HCT116 (cell line): ENCODE results near the gene CARD8. TPM values are rescaled to one million over a fixed set of nuclear protein-coding genes. Genes with fewer than 3 reads are reported as not detected.

Experiments used
- ATAC-seq: fragments of 200-7000 bp; cut with Tn5 transposase; 2 replicates; pipeline ENCODE4 v1.9.1; 2020; ENCODE audit warnings: mild to moderate bottlenecking, moderate library complexity
- BruUV-seq: library from RNA; stranded (reverse); fragments of 400-500 nt; replicated peaks from 2 replicates; lab custom pipeline; 2021; lab: Mats Ljungman, UMichigan
- CTCF ChIA-PET: fragments of 300-600 bp; sonication (Branson Sonifier 250); formaldehyde crosslinking; loops from one replicate; lab custom pipeline; 2021; ENCODE audit warnings: antibody characterized with exemption; lab: Charles Lee
- POLR2A ChIA-PET: fragments of 300-600, 350-600 bp; sonication (Branson Sonifier 250); formaldehyde crosslinking; loops from one replicate; lab custom pipeline; 2021; ENCODE audit warnings: antibody characterized with exemption; lab: Charles Lee
- RAD21 ChIA-PET, 2 experiments: fragments of 300-600 bp; sonication (Branson Sonifier 250); formaldehyde crosslinking; loops; one replicate each; lab custom pipeline; 2023; ENCODE audit warnings: low total read pairs in 2 of 2; ENCODE audit not compliant: uncharacterized antibody in 2 of 2, unreplicated experiment in 2 of 2, low non-redundant PET in 1 of 2; lab: Charles Lee
- DNase-seq: peaks from one replicate; pipeline ENCODE4 v3.0.0-alpha.2; 2010; ENCODE audit warnings: low read depth, low spot score
- H2AFZ ChIP-seq: fragments of 200-600 bp; shearing (Covaris generic), sonication (generic); 2 replicates; pipeline ENCODE4 v1.6.1; 2017; ENCODE audit warnings: low read depth, mixed run types, mixed read lengths, antibody characterized with exemption, low read length; ENCODE audit not compliant: poor library complexity, severe bottlenecking
- H3K27ac ChIP-seq: 2 replicates; pipeline ENCODE4 v1.5.1; 2012; ENCODE audit warnings: low read depth, low read length
- H3K27me3 ChIP-seq: fragments of 200-600 bp; sonication (generic); 2 replicates; pipeline ENCODE4 v1.6.1; 2016; ENCODE audit warnings: mixed run types, low read length, mixed read lengths; ENCODE audit not compliant: insufficient read depth
- H3K36me3 ChIP-seq, 2 experiments: fragments of 200-500 bp in 1 of 2; fragments of 200-600 bp in 1 of 2; sonication (Bioruptor generic) in 1 of 2; sonication (generic) in 1 of 2; 2 replicates each; pipeline versions ENCODE4 v1.5.1 to v1.6.1; 2014 to 2016; ENCODE audit warnings: low read length in 2 of 2, inconsistent platforms in 1 of 2, mixed read lengths in 1 of 2, mixed run types in 1 of 2; ENCODE audit not compliant: insufficient read depth in 2 of 2, control insufficient read depth in 1 of 2
- H3K4me1 ChIP-seq, 2 experiments: fragments of 200-600 bp in 1 of 2; sonication (generic) in 1 of 2; 2 replicates each; pipeline versions ENCODE4 v1.5.1 to v1.6.1; 2012 to 2017; ENCODE audit warnings: low read length in 2 of 2, inconsistent platforms in 1 of 2, mild to moderate bottlenecking in 1 of 2, mixed read lengths in 1 of 2, mixed run types in 1 of 2, moderate library complexity in 1 of 2; ENCODE audit not compliant: insufficient read depth in 2 of 2, control insufficient read depth in 1 of 2
- H3K4me2 ChIP-seq: fragments of 200-600 bp; sonication (generic); 2 replicates; pipeline ENCODE4 v1.6.1; 2017; ENCODE audit warnings: mixed run types, low read length, mixed read lengths
- H3K4me3 ChIP-seq, 2 experiments: fragments of 200-600 bp in 1 of 2; sonication (generic) in 1 of 2; replicated peaks in 1 of 2; 2 replicates each; pipeline ENCODE4 v1.5.1; 2011 to 2016; ENCODE audit warnings: low read length in 2 of 2, control low read depth in 1 of 2, low read depth in 1 of 2, mild to moderate bottlenecking in 1 of 2, mixed read lengths in 1 of 2, mixed run types in 1 of 2
- H3K79me2 ChIP-seq: fragments of 200-600 bp; sonication (generic); 2 replicates; pipeline ENCODE4 v1.6.1; 2017; ENCODE audit warnings: mild to moderate bottlenecking, mixed run types, low read length, moderate library complexity, mixed read lengths; ENCODE audit not compliant: insufficient read depth
- H3K9ac ChIP-seq: fragments of 200-600 bp; sonication (generic); 2 replicates; pipeline ENCODE4 v1.6.1; 2016; ENCODE audit warnings: low read length, mixed read lengths
- H3K9me2 ChIP-seq: fragments of 200-600 bp; sonication (generic), shearing (Covaris generic); 2 replicates; pipeline ENCODE4 v1.6.1; 2017; ENCODE audit warnings: mixed run types, mild to moderate bottlenecking, moderate library complexity; ENCODE audit not compliant: insufficient read depth
- H3K9me3 ChIP-seq, 2 experiments: fragments of 200-500 bp in 1 of 2; fragments of 200-600 bp in 1 of 2; sonication (Bioruptor generic) in 1 of 2; sonication (generic) in 1 of 2; 2 replicates each; pipeline ENCODE4 v1.6.1; 2014 to 2017; ENCODE audit warnings: low read length in 2 of 2, mixed read lengths in 2 of 2, inconsistent platforms in 1 of 2, low read depth in 1 of 2, mild to moderate bottlenecking in 1 of 2, mixed run types in 1 of 2, moderate library complexity in 1 of 2; ENCODE audit not compliant: control insufficient read depth in 1 of 2, insufficient read depth in 1 of 2
- H4K20me1 ChIP-seq: fragments of 200-600 bp; sonication (generic), shearing (Covaris generic); 2 replicates; pipeline ENCODE4 v1.6.1; 2017; ENCODE audit warnings: mixed run types, mild to moderate bottlenecking, moderate library complexity; ENCODE audit not compliant: insufficient read depth
- ATF3 ChIP-seq: IDR thresholded peaks from 2 replicates; pipeline ENCODE4 v1.6.1; 2012
- CBX3 ChIP-seq: IDR thresholded peaks from 2 replicates; pipeline ENCODE4 v1.6.1; 2012; ENCODE audit warnings: low read depth
- EZH2 ChIP-seq: fragments of 200-600 bp; sonication (generic); IDR thresholded peaks from 2 replicates; pipeline ENCODE4 v1.6.1; 2017; ENCODE audit warnings: antibody characterized with exemption, mixed run types
- EZH2phosphoT487 ChIP-seq: fragments of 200-600 bp; IDR thresholded peaks from 2 replicates; pipeline ENCODE4 v1.6.1; 2018; ENCODE audit warnings: antibody characterized with exemption, borderline replicate concordance
- JUND ChIP-seq: IDR thresholded peaks from 2 replicates; pipeline ENCODE4 v1.6.1; 2012
- POLR2A ChIP-seq: IDR thresholded peaks from 2 replicates; pipeline ENCODE4 v1.7.0; 2011; ENCODE audit warnings: borderline replicate concordance; ENCODE audit not compliant: insufficient read depth, insufficient read length; ENCODE audit errors: extremely low read depth
- POLR2AphosphoS5 ChIP-seq: IDR thresholded peaks from 2 replicates; pipeline ENCODE4 v1.6.1; 2011; ENCODE audit warnings: mild to moderate bottlenecking, low read depth, low read length, moderate library complexity
- RAD21 ChIP-seq: IDR thresholded peaks from 2 replicates; pipeline ENCODE4 v1.6.1; 2012; ENCODE audit warnings: low read depth, mild to moderate bottlenecking
- SIN3A ChIP-seq: IDR thresholded peaks from 2 replicates; pipeline ENCODE4 v1.6.1; 2012; ENCODE audit warnings: low read depth
- SRF ChIP-seq: IDR thresholded peaks from 2 replicates; pipeline ENCODE4 v1.6.1; 2012; ENCODE audit warnings: low read depth
- ZNF274 ChIP-seq: fragments of 200-500 bp; sonication (Bioruptor generic); IDR thresholded peaks from 2 replicates; pipeline ENCODE4 v1.6.1; 2014; ENCODE audit warnings: mild to moderate bottlenecking, low read depth, low read length, inconsistent platforms
- intact Hi-C: fragments of 100-400 bp; cut with micrococcal nuclease; formaldehyde crosslinking; loops from 2 replicates; pipeline ENCODE4 v1.10.0; 2022
- total RNA-seq: library from RNA; stranded (reverse); gene quantifications from one replicate; pipeline ENCODE4 v1.2.1, GENCODE V29; 2021; ENCODE audit not compliant: unreplicated experiment
- TF ChIP-seq, protein P1 (sequence below): IDR thresholded peaks from 2 replicates; pipeline ENCODE4 v1.6.1; 2012; ENCODE audit warnings: low read depth
- TF ChIP-seq, protein P2 (sequence below): IDR thresholded peaks from 2 replicates; pipeline ENCODE4 v1.6.1; 2011; ENCODE audit warnings: mild to moderate bottlenecking, low read length, moderate library complexity; ENCODE audit not compliant: insufficient replicate concordance; ENCODE audit errors: extremely low read depth

The CARD8 gene
- total RNA-seq, 1 experiment from 2014 or later = 17.5 TPM

GRCh38 chr19:48297975-48298374 is 42.3 kb upstream of the CARD8 start:
- H3K27me3 ChIP-seq = no peaks in the 10 kb centered on the region
- H3K9ac ChIP-seq = no peak overlapping the region
- no peaks in the 10 kb centered on the region for H3K79me2 ChIP-seq
- ATAC-seq = no peak
- no peaks in the 10 kb centered on the region for H3K9me3 ChIP-seq
- H3K27ac ChIP-seq = no peak overlapping the region
- ChIA-PET CTCF (no interaction called here), RAD21 (no interaction called here), POLR2A (no interaction called here)
- intact Hi-C loops = no loop called here
- no TSS peak for BruUV-seq
- no peak overlapping the region for H3K4me3 ChIP-seq
- H3K9me2 ChIP-seq = no peaks in the 10 kb centered on the region; the same call in 1 of the 2 replicates
- H3K4me1 ChIP-seq = peaks cover 2 to 21% of the 10 kb centered on the region in 2 experiments; a peak in 3 of 4 replicates
- no peaks in the 10 kb centered on the region for H3K36me3 ChIP-seq
- no peak for TF ChIP-seq SRF
- TF ChIP-seq RAD21 = no peak
- TF ChIP-seq ZNF274 = no peak
- TF ChIP-seq POLR2A = no peak
- no peak for DNase-seq
- no peaks in the 10 kb centered on the region for H4K20me1 ChIP-seq
- H3K4me2 ChIP-seq = no peak overlapping the region
- no peak overlapping the region for H2AFZ ChIP-seq

DNA sequence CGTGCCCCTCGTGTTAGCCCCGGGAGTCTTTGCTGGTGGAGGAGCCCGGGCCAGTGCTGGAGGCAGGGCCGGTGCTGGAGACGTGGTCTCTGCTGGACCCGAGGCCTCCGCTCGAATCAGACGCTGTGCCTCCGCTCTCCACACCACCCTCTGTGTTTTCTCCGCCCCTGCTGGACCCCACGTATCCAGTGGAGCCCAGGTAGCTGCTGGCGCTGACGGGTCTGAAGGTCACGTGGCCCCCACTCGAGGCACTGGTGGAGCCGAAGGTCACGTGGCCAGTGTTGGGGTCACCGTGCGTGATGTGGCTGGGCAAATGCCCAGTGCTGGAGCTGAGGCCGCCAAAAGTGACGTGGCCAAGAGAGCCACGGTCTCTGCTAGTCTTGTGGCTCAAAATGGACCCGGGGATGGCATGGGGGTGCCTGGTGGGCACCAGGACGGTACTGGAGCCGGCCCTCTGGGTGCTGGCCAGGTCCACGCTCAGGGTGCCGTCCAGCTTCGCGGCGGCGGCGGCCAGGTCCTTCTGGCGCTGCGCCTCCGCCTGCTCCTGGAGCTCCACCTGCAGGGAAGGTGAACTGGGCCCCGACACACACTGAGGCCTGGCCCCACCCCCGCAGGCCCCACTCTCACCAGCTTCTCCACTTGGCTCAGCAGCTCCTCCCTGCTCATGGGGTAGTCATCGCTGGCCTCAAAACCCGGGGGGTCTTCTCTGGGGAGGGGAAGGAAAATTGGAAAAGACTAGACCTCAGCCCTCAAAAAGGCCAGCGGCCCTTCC is 41.4 kb upstream of the CARD8 start:
- no peak overlapping the region for H2AFZ ChIP-seq
- ATAC-seq (no peak), DNase-seq (no peak)
- no peak overlapping the region for H3K27ac ChIP-seq
- POLR2A ChIA-PET = no interaction called here
- H3K27me3 ChIP-seq = no peaks in the 10 kb centered on the region
- H3K4me3 ChIP-seq = no peak overlapping the region
- H3K4me2 ChIP-seq = no peak overlapping the region
- no peaks in the 10 kb centered on the region for H3K79me2 ChIP-seq
- RAD21 ChIA-PET = no interaction called here
- no peak overlapping the region for H3K9ac ChIP-seq
- no peaks in the 10 kb centered on the region; the same call in 1 of the 2 replicates for H3K9me2 ChIP-seq
- CTCF ChIA-PET = no interaction called here
- H3K9me3 ChIP-seq = no peaks in the 10 kb centered on the region
- peaks cover 2 to 27% of the 10 kb centered on the region in 2 experiments; a peak in 3 of 4 replicates for H3K4me1 ChIP-seq
- no peaks in the 10 kb centered on the region for H3K36me3 ChIP-seq
- no peaks in the 10 kb centered on the region for H4K20me1 ChIP-seq
- BruUV-seq = no TSS peak
- intact Hi-C loops = no loop called here
- TF ChIP-seq POLR2AphosphoS5 (no peak), RAD21 (no peak), ATF3 (no peak), SRF (no peak), EZH2 (no peak), JUND (no peak), SIN3A (no peak), POLR2A (no peak), CBX3 (no peak), EZH2phosphoT487 (no peak)
- TF ChIP-seq, protein P1, sequence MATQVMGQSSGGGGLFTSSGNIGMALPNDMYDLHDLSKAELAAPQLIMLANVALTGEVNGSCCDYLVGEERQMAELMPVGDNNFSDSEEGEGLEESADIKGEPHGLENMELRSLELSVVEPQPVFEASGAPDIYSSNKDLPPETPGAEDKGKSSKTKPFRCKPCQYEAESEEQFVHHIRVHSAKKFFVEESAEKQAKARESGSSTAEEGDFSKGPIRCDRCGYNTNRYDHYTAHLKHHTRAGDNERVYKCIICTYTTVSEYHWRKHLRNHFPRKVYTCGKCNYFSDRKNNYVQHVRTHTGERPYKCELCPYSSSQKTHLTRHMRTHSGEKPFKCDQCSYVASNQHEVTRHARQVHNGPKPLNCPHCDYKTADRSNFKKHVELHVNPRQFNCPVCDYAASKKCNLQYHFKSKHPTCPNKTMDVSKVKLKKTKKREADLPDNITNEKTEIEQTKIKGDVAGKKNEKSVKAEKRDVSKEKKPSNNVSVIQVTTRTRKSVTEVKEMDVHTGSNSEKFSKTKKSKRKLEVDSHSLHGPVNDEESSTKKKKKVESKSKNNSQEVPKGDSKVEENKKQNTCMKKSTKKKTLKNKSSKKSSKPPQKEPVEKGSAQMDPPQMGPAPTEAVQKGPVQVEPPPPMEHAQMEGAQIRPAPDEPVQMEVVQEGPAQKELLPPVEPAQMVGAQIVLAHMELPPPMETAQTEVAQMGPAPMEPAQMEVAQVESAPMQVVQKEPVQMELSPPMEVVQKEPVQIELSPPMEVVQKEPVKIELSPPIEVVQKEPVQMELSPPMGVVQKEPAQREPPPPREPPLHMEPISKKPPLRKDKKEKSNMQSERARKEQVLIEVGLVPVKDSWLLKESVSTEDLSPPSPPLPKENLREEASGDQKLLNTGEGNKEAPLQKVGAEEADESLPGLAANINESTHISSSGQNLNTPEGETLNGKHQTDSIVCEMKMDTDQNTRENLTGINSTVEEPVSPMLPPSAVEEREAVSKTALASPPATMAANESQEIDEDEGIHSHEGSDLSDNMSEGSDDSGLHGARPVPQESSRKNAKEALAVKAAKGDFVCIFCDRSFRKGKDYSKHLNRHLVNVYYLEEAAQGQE = no peak
- TF ChIP-seq, protein P2, sequence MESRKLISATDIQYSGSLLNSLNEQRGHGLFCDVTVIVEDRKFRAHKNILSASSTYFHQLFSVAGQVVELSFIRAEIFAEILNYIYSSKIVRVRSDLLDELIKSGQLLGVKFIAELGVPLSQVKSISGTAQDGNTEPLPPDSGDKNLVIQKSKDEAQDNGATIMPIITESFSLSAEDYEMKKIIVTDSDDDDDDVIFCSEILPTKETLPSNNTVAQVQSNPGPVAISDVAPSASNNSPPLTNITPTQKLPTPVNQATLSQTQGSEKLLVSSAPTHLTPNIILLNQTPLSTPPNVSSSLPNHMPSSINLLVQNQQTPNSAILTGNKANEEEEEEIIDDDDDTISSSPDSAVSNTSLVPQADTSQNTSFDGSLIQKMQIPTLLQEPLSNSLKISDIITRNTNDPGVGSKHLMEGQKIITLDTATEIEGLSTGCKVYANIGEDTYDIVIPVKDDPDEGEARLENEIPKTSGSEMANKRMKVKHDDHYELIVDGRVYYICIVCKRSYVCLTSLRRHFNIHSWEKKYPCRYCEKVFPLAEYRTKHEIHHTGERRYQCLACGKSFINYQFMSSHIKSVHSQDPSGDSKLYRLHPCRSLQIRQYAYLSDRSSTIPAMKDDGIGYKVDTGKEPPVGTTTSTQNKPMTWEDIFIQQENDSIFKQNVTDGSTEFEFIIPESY = no peak
